ENCODE results near the gene MFAP4.

Gene MFAP4

DNA sequence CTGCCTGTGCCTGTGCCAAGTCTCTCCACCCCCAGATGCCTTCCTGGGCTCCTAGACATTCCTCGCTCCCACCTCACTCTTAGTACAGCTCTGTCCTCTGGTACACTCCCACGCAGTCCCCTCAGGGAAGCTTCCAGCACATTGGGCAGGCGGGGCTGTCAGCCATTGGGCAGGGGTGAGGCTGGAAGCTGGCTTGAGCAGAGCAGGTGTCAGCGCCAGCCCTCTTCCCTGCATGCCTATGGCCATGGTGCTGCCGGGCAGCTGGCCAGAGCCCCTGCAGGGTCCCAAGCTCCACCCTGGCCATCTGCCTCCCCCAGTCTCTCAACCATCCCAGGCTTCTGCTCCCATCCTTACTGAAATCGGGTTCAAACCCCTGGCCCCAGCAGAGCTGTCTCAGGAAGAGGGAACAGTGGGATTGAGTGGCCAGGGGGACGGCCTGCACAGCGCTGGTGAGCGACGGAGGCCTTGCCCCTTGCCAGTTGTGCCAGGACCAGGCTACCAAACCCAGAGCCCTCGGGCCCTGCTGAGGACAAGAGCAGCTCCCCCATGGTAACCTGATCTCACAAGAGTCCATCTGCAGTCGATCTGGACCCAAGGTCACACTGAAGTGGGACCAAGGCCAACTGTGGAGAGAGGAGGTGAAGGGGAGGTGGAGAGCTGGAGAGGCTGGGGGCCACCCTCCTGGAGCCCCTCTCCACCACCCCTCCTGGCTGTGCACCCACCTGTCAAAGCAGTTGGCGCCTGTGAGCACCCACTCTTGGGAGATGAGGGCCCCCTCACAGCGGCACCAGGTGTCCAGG lies 22.1 kb downstream of the MFAP4 start:
- Histone ChIP-seq H3K4me1 (ENCODE audit: low read length) (peaks cover 8% of the 10 kb centered on the region), H3F3A (ENCODE audit: insufficient read depth, low read length) (no peaks in the 10 kb centered on the region), H3K79me2 (ENCODE audit: low read length) (no peaks in the 10 kb centered on the region), H3K27me3 (replicated peaks; ENCODE audit: insufficient read depth, low read length) (no peaks in the 10 kb centered on the region; the same call in 1 of the 2 replicates), H3K36me3 (replicated peaks; ENCODE audit: insufficient read depth, low read length) (no peaks in the 10 kb centered on the region), H4K20me1 (ENCODE audit: insufficient read depth, low read length) (no peaks in the 10 kb centered on the region), H3K9me3 (replicated peaks; ENCODE audit: insufficient read depth, low read length) (no peaks in the 10 kb centered on the region), H3K4me2 (ENCODE audit: low read depth, low read length) (no peak overlapping the region), H3K27ac (ENCODE audit: low read length) (no peak overlapping the region), H3K9ac (ENCODE audit: low read length) (no peak overlapping the region), H3K9me2 (replicated peaks; ENCODE audit: insufficient read depth, low read length) (no peaks in the 10 kb centered on the region), H2AFZ (ENCODE audit: low read length) (no peak overlapping the region), H3K4me3 (ENCODE audit: low read length) (no peak overlapping the region)
- DNase-seq: no peak
- TF ChIP-seq EZH2 (optimal IDR thresholded peaks at IDR 0.05; ENCODE audit: low read depth, low read length) (no peak), EZH2phosphoT487 (IDR thresholded peaks at IDR 0.05; ENCODE audit: low read length) (no peak), CTCF (IDR thresholded peaks at IDR 0.05; ENCODE audit: low read length) (no peak)

GRCh38 chr17:19363460-19364035 lies 23.4 kb downstream of the MFAP4 start:
- DNase-seq: no peak
- 0 out of 2 replicates have a peak overlapping the region, but pooled peaks have one; percentile 97 for H3K4me3 ChIP-seq (ENCODE audit: low read length)
- no peak for TF ChIP-seq CTCF (IDR thresholded peaks at IDR 0.05; ENCODE audit: low read length)
- no peak for TF ChIP-seq EZH2 (optimal IDR thresholded peaks at IDR 0.05; ENCODE audit: low read depth, low read length)
- no peak for TF ChIP-seq EZH2phosphoT487 (IDR thresholded peaks at IDR 0.05; ENCODE audit: low read length)
- H3K27ac ChIP-seq (ENCODE audit: low read length): no peak overlapping the region
- H3K9me2 ChIP-seq (replicated peaks; ENCODE audit: insufficient read depth, low read length): no peaks in the 10 kb centered on the region
- no peaks in the 10 kb centered on the region for H3F3A ChIP-seq (ENCODE audit: insufficient read depth, low read length)
- no peaks in the 10 kb centered on the region for H3K36me3 ChIP-seq (replicated peaks; ENCODE audit: insufficient read depth, low read length)
- H3K4me1 ChIP-seq (ENCODE audit: low read length): peaks cover 8% of the 10 kb centered on the region
- H3K9ac ChIP-seq (ENCODE audit: low read length): no peak overlapping the region
- 0 out of 2 replicates have a peak overlapping the region, but pooled peaks have one; percentile 100 for H2AFZ ChIP-seq (ENCODE audit: low read length)
- no peaks in the 10 kb centered on the region for H3K9me3 ChIP-seq (replicated peaks; ENCODE audit: insufficient read depth, low read length)
- no peaks in the 10 kb centered on the region for H4K20me1 ChIP-seq (ENCODE audit: insufficient read depth, low read length)
- peak overlapping the region; percentile 98; the same call in 1 of the 2 replicates for H3K4me2 ChIP-seq (ENCODE audit: low read depth, low read length)
- H3K27me3 ChIP-seq (replicated peaks; ENCODE audit: insufficient read depth, low read length): no peaks in the 10 kb centered on the region; the same call in 1 of the 2 replicates
- no peaks in the 10 kb centered on the region for H3K79me2 ChIP-seq (ENCODE audit: low read length)

GRCh38 chr17:19363114-19363438 lies 23.9 kb downstream of the MFAP4 start:
- Histone ChIP-seq H3K4me2 (ENCODE audit: low read depth, low read length) (peak overlapping the region; percentile 98), H3F3A (ENCODE audit: insufficient read depth, low read length) (no peaks in the 10 kb centered on the region), H3K9me2 (replicated peaks; ENCODE audit: insufficient read depth, low read length) (no peaks in the 10 kb centered on the region), H2AFZ (ENCODE audit: low read length) (peak overlapping the region; percentile 100), H3K9ac (ENCODE audit: low read length) (peak overlapping the region; percentile 89; the same call in 1 of the 2 replicates), H3K4me3 (ENCODE audit: low read length) (peak overlapping the region; percentile 97), H3K36me3 (replicated peaks; ENCODE audit: insufficient read depth, low read length) (no peaks in the 10 kb centered on the region), H3K79me2 (ENCODE audit: low read length) (no peaks in the 10 kb centered on the region), H3K27ac (ENCODE audit: low read length) (no peak overlapping the region), H4K20me1 (ENCODE audit: insufficient read depth, low read length) (no peaks in the 10 kb centered on the region), H3K4me1 (ENCODE audit: low read length) (peaks cover 8% of the 10 kb centered on the region), H3K9me3 (replicated peaks; ENCODE audit: insufficient read depth, low read length) (no peaks in the 10 kb centered on the region), H3K27me3 (replicated peaks; ENCODE audit: insufficient read depth, low read length) (no peaks in the 10 kb centered on the region; the same call in 1 of the 2 replicates)
- TF ChIP-seq EZH2 (optimal IDR thresholded peaks at IDR 0.05; ENCODE audit: low read depth, low read length) (no peak), EZH2phosphoT487 (IDR thresholded peaks at IDR 0.05; ENCODE audit: low read length) (no peak), CTCF (IDR thresholded peaks at IDR 0.05; ENCODE audit: low read length) (no peak)
- DNase-seq: no peak
